HG02885 (cell line): ENCODE data around the gene BIRC7.

Experiments used
- ATAC-seq: cut with Tn5 transposase; IDR thresholded peaks from one replicate; pipeline ENCODE4 v1.9.1; 2021; ENCODE audit warnings: mild to moderate bottlenecking; ENCODE audit not compliant: unreplicated experiment, poor library complexity

Gene BIRC7, protein sequence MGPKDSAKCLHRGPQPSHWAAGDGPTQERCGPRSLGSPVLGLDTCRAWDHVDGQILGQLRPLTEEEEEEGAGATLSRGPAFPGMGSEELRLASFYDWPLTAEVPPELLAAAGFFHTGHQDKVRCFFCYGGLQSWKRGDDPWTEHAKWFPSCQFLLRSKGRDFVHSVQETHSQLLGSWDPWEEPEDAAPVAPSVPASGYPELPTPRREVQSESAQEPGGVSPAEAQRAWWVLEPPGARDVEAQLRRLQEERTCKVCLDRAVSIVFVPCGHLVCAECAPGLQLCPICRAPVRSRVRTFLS

DNA sequence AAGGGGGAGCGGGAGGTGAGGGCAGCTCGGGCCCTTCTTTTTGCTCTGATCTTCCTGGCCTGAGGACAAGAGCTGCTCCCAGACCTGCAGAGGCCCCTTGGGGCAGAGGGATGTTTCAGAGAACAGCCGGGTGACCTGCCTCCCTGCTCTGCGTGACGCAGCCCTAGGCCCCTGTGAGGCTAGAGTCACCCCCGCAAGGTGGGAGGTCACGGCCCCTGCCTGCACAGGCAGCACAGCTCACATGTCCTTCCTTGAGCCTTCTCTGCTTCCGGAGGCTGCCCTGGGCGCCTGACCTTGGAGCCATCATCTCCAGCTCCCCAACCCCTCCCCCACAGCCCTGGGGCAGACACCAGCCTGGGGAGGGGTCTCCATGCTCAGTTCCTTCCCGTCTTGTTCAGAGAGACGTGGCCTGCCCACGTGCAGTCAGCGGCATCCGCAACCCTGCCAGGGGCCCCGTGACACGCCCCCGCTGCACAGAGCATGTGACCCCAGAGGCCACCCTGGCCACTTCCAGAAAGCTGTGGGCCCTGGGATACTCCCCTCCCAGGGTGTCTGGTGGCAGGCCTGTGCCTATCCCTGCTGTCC lies at the start of gene BIRC7:
Gene BIRC7 (plus strand): TSS at position 507 of the 585 bp plus-strand sequence. CDS start 192 bp downstream, outside the sequence.
- no peak for ATAC-seq

DNA sequence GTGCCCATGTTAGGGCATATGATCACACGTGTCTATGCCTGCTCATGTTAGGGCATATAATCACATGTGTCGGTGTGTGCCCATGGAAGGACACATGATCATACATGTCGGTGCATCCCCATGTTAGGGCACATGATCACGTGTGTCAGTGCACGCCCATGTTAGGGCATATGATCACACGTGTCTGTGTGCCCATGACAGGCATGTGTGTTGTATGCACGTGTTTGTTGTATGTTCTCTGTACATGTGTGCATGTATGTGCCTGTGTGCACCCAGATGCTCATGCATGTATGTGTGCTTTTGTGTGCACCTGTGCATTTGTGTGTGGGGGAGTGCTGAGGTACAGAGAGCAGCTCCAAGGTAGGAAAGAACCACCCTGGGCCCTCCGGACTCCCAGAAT lies 49.6 kb upstream of the BIRC7 start:
- ATAC-seq = no peak

DNA sequence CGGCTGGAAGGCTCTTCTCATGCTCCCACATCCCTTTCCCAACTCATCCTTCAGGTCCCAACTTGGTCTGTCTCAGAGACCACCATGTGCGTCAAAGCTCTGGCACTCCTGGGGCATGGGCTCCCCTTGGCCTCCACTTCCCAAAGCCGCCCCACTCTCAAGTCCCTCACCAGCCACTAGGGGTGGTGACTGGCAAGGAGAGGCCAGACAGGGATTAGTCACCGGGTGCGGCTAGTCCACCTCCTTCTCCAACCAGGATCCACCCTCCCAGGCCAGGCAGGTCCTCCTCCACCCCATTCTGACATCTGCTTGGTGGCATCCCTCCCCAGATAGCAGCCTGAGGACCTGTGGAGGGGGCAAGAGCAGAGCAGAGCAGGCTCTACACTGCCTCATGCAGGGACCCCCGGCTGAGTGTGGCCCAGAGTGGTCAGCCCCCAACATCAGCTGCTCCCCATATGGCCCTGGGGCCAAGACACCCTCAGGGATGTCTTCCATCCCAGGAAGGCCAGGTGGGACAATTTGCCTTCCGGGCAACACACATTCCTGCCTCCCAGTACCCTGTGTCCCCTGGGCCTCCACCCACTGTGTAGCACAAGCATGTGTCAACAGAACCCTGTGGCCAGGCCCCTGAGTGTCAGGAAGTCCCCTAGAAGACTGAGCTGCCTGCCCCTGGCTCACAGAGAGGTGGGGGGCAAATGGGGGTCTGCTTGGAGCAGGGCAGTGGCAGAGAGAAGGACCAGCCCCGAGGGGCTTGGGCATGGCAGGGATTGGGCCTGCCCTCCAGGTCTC lies 49.0 kb upstream of the BIRC7 start:
- no peak for ATAC-seq

DNA sequence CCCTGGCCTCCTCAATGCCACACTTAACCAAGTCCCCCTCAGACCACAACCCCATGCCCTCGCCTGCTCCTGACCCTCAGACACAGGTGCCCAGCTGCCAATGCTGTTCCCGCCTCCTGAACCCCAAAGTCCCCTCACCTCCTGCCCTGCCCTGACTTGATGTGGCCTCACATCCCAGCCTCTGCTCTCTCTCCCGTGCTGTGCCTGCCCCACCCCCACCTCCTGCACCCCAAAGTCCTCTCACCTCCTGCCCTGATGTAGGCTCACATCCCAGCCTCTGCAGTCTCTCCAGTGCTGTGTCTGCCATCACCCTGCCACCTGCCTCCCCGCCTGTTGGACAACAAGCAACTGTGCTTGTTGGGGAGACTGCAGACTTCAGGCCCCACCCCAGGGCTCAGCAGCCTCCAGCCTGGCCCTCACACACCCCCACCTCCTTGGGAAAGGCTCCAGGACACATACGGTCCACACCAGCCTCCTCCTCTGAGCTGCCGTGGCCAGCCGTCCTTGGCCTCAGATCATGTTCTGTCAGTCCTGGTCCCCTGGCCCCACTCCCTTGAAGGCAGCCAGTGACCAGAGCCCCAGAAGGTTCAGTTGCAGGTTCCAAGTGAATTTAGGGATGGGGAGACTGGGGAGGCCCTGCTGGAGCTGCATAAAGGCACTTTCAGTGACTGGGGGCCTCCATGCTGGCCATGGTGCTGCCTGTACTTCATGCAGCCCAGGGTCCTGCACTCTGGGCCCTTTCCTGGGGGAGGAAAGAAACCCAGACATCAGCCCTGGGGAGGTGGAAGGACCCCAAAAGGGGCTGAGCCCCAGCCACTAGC lies 48.2 kb upstream of the BIRC7 start:
- no peak for ATAC-seq

DNA sequence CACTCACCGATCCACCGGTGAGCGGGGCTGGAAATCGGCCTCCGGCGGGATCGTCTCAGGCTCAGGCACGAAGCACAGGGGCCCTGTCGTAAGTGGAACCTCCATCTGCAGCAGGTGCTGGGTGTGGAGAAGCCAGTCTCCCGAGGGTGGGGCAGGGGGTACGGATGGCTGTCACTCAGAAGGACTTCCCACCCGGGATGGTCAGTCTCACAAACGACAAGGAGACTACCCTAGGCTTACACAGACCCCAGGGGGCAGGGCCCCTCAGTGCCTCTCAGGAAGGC lies 47.6 kb upstream of the BIRC7 start:
- ATAC-seq = no peak

DNA sequence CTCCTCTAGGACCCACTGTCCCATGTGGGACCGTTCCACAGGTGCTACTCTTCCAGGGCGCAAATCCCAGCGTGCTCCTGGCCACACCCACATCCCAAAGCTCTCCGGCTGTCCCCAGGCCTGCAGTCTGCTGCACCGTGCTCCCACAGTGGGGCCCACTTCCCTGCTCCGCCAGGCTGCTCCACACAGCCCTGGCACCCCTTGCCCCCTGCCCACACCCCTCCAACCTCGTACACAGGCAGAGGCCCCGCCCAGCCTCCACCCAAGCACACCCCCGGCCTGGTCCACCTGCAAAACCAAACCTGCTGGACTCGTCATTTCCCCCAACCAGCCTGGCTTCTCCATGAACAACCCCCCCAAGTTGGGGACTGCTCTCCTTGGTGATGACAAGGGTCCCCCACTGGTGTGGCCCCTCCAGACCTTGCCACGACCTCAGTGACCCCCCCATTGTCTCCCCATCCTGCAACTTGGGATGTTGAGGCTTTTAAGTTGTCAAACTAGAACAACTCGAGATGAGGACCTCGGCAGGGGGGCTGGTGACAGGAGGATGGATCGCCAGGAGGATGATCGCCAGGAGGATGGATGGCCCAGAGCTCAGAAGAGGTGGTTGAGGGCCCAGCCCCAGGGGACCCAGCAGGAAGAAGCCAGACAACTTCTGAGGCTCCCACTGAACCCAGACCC lies 46.9 kb upstream of the BIRC7 start:
- ATAC-seq = no peak

DNA sequence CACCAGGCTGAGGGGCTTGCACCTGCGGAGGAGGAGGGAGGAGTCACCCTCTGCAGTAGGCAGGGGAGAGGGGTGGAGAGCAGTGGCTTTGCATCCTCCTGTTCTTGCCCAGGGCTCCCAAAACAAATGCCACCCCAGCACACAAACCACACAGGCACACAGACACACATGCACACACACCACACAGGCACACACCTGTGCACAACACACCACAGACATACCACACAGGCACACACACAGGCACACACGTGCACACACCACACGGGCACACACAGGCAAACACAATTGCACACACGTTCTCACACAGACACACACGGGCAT lies 46.4 kb upstream of the BIRC7 start:
- ATAC-seq = no peak

DNA sequence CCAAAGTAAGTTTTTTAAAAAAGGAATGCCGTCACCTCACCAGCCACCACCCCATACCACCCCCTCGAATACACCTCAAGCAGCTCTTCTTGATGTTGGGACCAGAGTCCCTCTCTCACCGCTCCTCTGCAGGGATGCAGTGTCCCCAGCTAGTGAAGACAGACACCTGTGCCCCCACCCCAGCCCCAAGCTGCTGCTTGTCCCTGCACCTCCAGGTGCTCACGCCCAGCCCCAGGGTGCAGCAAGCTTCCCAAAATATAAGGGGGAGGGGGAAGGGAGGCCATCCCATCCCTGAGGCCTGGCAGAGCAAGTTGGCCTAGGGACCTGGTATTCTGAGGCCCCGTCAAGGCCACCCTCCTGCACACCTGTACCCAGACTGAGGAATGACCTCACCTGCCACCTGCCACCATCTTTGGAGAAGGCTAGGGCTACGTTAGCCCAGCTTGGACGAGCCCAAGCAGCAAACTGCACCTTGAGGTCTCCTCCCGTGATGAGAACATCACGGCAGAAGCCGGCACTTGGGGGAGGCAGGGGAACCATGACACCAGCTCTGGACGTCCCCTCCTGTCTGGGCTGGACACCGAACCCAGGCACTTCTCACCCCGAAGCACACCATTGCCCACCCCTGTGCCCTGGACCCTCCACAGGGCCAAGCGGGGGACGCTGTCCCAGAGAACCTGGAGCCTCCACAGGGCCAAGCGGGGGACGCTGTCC lies 45.7 kb upstream of the BIRC7 start:
- ATAC-seq = no peak

DNA sequence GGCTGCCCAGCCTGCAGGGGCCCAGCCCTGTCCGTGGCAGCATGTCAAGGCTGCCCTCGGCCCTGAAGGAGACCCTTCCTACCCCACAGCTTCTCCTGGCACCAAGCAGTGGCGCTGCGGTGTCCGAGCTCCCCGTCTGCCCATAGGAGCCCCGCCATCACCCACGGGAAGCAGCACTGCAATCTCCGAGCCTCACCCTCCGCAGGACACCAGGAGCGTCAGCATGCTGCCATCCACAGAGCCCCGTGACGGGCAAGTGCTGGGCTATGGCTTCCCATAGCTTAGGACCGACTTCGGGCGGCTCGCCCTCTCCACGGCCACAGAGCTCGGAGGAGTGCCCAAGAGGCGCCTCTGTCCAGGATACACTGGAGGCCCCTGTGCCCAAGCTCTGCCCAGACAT lies 44.9 kb upstream of the BIRC7 start:
- ATAC-seq = no peak

DNA sequence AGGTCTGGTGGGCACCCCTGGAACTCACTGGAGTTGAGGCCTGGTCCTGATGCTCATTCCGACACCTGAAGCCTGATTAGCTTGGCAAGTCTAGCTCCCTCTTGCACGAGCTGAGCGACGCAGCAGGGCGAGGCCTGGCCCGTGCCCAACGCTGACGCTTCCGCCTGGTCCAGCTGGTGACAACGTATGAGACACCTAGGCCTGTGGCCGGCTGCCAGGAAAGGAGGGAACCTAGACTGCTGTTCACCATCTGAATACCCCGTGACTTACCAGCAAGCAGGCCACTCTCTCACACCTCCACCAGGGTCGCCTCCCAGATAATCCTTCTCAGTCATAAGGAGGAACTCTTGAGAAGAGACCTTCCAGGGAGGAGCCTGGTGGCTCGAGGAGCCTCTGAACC lies 44.3 kb upstream of the BIRC7 start:
- ATAC-seq = no peak

DNA sequence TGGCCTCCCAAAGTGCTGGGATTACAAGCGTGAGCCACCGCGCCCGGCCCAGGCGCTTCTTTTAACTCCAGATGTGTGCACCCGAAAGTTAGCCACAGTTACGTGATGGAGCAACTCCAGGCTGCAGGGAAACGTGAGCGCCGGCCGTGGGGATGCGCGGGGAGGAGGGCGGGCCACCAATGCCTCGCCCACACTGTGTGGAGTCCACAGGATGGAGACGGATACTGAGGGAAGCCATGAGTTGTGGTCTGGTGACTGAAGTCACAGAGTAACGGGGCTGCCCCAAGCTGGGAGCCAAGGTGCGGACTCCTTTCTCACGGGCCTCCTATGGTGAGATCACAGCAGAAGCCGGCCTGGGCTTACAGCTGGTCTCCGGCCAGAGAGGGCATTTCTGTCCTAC lies 43.0 kb upstream of the BIRC7 start:
- no peak for ATAC-seq

DNA sequence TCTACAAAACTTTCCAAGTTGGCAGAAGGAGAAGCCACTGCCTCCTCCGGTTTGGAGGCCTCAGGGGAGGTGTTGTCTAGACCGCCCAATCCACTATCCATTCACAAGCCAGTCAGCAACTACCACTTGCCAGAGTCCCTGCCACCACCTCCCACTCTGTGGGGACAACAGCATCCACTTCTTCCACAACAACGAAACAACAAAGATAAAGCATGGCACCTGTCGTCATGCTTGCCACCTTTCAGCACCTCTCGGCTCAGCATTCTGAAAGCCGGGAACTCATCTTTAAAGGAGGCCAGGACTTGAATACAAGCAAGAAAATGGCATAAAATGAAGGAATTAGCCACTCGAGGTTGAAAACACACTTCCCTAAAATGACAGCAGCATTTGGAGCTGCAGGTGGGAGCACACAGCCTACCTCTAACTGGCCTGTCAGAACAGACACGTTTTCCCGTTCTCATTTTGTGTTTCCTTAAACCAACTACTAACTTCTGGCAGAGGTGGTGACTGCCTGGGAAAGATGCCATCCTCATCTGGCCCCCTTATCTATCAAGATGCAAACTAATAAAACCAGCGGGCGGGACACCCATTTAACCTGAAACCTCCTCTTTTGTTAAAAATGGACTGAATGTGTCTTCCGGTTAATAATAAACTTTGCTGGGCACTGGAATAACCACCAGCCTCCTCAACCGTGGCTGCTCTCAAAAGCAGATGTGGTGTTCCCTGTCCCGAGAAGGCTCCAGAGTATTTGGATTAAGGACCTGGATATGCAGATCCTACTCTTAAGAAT lies 41.5 kb upstream of the BIRC7 start:
- ATAC-seq = no peak

DNA sequence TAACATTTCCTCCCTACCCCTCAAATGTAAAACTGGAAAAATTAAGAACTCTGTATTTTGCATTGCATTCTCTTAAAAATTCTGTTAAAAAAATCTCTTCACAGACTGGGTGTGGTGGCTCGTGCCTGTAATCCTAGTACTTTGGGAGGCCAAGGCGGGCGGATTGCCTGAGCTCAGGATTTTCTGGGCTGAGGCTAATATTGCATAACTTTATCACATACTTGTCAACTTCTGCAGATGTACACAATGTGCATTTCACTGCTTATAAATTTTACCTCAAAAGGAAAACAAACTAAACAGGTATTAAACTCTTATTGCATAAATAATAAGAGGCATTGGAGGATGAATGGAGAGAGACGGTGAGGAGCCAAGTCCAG lies 40.9 kb upstream of the BIRC7 start:
- ATAC-seq = no peak

DNA sequence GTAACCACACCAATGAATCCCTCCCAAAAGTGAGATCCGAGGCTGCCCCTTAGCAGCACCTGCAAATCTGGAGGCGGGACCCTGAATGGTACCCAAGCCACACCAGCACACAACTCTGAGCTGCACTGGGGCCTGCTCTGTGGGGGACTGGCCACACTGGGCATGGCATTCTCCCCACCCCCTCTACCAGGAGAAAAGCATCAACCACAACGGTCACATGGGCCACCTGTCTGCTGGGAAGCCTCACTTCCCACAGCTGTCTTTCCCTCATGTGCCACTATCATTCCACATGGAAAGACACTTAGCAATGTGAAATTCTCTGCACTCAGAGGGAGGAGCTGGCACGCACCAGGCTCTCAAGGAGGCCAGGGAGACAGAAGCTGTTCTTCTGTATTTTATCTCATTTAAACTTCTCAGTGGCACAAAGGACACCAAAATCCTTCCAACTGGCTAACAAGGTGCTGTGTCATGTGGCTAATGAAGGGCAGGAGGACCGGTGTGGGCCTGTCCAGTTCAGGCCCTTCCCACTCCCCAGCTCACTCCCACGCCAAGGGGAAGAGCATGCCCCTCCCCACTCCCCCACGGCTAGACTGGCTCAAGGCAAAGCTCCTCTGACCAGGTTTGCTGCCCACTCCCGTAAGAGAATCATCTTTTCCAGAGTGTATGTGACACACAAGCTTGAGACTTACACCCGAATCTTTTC lies 38.8 kb upstream of the BIRC7 start:
- no peak for ATAC-seq

DNA sequence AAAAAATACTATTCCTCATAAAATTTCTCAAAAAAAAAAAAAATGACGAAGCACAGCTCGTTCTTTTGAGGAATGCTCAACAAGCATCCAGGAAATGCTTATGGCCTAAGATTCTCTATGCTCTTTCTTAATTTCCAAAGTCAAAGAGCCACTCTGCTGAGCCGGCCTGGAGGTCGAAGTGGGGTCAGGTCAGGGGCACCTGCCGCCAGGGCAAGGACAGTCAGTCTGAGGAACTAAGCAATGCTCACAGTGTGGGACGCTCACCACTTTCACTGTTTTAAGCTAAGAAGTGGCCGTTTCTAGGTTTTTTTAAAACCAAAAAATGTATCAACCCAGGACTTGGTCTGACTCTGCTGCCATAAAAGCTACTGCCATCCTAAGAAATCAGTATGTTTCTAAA lies 37.1 kb upstream of the BIRC7 start:
- ATAC-seq = no peak

DNA sequence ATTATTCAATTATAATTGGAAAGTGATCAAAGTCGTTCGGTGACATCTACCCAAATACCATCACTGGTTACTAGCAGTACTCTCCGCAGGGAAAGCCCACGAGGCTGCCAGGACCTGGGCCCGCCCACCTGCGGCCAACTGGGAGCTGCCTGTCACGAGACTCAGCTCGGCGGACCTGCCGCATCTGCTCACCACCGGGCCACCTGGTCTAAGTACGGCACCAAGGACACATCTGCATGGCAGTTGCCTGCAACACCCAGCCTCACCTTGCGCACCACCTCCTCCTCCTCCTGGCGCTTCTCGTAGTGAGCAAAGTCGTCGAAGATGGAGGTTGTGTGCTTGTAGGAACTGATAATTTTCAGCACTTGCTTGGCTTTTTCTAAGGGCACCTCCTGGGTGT lies 33.7 kb upstream of the BIRC7 start:
- no peak for ATAC-seq

DNA sequence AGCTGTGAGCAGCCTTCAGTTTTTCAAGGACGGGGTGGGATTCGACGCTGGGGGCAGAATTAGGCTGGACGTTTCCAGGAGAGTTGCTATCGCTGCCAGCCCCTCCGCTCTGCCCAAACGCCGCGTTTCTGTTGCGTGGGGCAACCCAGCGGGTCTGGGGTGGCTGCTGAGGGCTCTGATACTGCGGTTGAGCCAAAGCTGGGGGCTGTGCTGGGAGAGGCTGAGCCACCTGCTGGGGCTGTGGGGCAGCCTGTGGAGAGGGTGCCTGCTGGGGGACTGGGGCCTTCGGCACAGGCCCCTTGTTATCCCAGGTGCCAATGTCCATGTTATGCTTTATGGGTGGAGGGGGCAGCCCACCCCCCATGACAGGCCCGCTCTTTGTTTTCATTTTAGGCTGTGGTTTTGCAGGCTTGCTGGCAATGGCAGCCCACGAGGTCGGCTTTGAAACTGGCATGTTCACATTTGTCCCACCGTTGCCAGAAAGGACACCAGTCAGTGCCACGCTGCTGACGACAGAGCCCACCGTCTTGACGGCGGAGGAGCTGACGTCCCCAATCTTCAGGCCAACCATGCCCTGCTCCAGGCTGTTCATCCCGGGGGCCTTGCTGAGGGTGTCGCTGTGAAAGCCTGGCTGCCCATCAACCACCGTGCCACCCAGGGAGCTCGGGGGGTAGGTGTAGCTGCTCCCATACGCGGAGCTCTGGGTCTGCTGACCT lies 32.7 kb upstream of the BIRC7 start:
- ATAC-seq = no peak

DNA sequence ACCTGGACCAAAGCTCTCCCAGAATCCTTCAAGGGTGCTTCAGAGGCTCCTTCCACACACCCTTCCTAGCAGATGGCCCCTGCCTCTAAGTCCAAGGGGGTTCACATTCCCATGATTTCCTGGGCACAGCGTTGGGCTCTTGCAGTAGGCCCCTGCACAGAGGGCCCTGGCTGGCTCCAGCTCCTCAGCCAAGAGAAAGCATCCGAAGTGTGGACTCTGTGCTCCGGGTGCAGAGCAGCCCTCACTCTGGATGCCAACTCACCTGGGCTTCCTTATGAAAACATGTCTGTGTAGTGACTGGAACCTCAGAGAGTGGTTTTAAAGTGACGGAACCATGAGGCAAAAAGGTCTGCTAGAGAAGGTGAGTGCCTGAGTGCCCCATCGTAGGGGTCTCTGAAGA lies 31.3 kb upstream of the BIRC7 start:
- no peak for ATAC-seq
